ENCODE measurements around the gene ITPR2.
A peak's percentile ranks its signal among the peaks of the same experiment; 100 is the strongest.

The ITPR2 gene

DNA sequence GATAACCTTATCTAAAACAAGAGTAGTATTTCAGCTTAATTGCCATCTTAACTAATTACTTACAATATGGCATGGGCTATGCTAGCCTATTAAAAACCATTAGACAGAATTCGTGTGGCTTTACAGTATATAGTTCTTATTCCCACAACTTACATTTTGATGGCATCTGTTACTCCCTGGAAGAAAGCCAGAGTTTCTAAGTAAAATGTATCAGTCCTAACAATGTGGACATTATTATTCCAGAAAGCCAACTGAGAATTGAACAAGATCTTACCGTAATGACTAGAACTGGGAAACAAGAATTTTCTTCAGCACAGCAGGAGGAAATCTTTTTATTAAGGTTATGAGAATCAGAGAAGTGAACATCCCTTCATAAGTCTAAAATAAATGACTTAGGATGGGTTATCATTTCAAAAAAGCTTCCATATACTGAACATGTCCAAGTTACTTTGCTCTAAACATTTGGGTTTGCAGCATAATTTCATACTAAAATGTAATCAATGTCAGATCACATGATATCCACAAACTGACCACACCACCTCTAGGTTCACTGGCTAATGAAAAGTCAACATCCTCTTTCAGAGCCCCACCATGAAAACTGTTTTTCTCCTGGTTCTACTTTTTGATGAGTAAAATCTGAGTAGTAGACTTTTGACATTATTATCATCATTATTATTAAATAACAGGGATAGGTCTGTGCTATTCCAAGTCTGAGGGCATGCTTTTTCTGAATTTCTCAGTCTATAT, 457.9 kb downstream of the ITPR2 start:
- DNase-seq: no peak

DNA sequence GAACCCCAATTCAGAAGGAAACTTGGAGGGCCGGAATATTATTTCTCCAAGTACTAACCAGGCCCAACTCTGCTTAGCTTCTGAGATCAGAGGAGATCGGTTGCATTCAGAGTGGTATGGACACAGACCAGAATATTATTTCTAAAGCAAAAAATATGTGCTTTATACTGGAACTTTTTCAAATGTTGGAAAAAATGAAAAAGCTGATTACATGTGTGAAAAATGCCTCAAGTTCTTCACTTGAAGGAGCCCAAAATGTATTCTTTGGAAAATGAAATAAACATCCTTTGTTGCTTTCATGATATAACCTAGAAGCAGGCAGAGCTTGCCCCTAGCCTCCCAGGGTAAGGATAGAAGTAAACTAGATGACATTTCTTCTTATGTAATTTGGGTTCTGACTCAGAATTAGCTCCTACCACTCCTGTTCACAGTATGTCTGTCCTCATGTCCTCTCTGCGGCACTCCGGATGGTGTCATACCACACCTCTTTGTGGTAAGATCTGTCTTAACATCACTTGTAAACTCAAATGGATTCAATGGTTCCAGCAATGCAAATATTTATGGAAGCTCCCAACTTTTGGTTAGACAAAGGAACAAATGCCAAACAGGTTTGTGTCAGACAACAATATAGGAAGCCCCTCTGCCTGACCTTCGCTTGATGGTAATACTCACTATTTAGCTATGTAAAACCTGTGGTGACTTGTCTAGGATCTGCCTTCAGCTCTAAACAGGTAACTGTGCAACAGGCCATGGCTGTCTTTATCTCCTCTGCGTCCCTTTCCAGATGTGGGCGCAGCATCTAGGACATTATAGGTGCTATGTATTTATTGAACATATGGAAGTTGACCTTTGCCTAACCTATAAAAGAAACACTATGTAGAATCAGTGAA, 459.1 kb downstream of the ITPR2 start:
- no peak for DNase-seq

DNA sequence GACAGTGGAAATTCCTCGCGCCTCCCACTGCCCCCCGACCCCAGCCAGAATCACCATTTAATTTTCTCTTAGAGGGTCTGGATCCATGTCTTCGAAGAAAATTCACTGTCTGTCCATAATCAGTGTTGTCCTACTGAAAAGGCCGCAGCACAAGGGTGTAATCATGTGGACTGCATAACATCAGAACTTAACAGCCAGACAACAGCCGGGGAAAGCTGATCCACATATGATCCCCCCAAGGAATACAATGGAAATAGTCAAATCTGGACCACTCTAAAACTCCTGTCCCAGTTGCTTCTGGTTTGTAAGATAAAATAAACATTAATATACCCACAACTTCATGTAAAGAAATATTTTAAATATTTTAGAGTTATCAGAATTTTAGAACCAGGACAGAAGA, 460.1 kb downstream of the ITPR2 start:
- DNase-seq: no peak

DNA sequence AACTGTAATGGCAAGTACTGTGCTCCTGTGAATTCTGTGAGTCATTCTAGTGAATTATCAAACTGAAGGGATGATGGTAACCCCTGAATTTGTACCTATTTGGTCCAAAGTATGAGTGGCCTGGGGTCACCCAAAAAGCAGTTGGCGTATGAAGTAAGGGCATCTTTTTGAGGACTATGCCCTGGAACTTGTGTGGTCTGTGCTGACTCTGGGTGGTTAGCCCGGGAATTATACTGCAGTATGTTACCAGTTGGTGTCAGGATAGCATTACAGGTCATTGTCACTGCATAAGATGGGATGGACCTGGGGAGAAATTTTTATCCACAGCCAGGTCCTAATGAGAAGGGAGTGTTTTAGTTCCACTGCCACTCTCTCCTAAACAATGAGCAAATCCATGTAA, 462.9 kb downstream of the ITPR2 start:
- no peak for DNase-seq

DNA sequence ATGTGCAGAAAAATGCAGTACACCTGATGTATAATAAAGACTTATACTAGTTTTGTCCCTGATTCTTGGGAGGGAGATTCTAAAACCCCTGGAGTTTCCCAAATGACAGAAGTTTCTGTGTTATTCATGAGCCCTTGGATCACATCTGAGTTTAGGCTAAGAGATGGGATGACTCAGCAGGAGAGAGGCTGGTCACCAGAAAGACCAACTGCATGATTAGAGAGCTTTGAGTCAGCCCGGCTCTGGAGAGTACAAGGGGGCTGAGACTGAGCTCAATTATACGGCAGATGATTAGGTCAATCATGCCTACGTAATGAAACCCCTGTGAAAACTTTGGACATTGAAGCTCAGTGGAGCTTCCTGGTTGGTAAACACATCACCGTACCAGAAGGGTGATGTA, 463.4 kb downstream of the ITPR2 start:
- no peak for DNase-seq

DNA sequence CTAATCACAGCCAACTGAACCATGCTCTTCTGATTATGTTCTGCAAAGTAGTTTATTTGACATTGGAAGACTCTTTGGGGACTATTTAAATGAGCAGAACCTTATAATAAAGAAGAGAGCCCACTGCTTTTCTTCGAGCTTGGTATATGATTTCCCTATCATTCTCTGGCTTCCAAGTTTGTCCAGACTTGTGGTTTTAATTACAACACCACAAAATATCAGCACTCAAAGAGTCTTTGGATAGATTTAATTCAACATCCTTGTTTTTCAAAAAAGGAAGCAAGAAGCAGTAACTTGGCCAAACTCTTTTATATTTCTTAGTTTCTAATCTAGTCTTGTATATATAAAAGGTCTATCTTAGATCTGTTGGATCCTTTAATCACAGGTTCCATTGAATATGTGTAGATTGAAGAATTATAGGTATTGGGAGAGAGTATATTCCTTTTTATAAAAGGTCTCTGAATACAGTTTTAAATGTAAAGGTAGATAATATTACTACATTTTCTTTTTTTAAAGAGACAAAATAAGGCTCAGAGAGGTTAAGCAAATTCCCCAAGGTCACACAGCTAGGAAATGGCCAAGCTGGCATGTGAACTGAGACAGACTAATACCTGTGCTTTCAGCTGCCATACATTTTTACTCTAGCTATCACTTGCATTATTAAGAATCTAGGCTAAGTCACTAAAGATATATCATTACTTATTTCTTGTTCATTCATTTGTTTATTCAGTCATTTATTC, 464.8 kb downstream of the ITPR2 start:
- no peak for DNase-seq

DNA sequence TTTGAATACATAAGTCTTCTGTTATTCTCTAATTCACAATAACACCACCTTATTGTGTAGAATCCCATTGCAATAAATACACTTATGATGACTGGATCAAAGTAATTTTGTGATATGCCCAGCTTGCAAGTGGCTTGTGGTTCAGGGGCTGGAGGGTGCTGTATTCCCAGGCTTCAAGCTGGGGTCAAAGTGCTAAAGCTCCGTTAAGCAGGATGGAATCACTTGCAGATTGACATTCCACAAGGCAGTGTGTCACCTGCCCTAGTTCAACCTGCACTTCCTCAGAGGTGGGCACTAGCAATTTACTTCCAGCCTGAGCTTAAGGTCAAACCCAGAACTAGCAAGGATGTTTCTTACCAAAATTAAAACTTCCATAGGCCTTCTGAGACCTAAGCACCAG, 471.0 kb downstream of the ITPR2 start:
- DNase-seq: no peak

DNA sequence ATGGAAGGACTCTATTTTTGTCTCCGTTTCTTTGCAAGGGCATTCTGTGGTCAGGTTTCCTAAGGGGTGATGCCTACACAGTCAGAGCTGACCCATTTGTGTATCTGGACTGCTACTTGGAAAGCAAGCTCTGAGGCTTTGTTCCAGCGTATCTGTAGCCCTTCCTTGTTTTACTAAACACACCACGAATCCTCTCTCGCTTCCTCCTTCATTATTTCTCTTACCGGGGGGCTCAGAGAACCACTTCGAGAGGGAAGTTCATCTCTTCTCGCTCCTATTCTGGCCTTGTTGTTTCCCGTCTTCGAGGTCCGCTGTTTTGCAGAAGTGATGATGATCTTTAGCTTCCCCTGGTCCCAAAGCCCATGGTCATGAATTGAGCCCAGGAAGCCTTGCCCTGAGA, 472.9 kb downstream of the ITPR2 start:
- no peak for DNase-seq

DNA sequence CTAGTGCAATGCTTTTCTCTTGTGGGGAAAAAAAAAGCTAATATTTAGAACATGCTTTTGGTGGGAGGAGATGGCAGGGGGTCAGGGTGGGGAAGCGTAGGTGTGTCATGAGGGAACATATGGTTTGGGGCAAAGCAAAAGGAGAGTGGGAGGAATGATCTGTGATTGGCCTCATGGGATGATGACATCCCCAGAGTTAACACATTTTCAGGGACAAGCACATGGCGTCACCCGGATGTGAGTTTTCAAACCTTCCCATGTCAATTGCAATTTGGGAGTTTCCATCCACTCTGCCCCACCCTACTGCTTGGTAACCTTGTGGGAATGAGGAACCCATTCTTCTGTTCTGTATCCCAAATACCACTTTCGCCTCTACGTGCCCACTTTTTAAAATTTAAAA, 473.4 kb downstream of the ITPR2 start:
- no peak for DNase-seq

DNA sequence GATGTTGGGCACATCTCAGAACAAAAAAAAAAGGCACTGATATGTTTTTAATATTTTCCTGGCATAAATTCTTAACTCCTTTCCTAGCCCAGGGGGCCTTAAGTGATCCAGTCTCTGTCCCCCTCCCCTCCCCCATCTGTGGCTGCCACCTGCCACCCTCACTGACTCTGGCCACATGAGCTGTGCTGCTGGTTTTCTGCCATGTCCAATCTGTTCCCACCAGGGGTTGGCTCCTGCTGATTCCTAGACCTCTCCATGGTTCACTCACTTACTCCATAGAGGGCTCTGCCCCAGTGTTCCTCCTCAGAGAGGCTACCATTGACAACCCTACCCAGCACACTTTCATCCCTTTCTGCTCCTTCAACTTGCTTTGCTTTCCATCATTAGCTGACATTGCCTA, 474.3 kb downstream of the ITPR2 start:
- no peak for DNase-seq

DNA sequence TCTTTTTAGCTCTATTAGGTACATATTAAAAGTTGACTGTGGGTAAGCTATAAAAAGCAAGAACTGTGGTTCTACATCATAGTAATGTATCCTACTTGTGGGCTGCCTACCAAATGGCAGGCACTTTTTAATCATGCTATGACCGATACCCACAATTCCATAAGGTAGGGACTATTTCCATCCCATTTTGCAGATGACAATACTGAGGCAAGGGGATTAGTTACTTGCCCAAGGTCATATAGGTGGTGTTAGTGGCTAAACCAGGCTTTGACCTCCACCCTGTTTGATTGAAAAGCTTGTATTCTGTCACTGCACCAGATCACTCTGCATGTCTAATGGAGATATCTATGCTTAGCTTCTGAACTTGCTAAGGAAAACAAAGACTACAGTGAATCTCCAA, 485.7 kb downstream of the ITPR2 start:
- no peak for DNase-seq

DNA sequence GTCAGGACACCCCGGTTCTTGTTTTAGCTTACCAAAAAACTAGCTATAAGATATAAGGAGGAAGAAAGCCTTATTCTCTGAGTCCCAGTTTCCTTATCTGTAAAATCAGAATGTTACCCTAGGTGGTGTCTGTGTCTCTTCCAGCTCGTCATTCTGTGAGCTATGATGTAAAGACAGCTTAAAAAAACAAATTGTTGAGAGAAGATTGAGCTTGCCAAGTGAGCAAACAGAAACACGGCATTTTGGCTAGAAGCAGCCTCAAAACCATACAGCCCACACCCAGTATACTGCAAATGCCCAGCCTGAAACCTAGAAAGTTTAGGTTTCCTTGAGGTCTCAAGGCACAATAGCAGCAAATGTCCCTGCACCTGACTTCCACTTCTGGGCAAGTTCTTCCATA, 486.3 kb downstream of the ITPR2 start:
- no peak for DNase-seq

DNA sequence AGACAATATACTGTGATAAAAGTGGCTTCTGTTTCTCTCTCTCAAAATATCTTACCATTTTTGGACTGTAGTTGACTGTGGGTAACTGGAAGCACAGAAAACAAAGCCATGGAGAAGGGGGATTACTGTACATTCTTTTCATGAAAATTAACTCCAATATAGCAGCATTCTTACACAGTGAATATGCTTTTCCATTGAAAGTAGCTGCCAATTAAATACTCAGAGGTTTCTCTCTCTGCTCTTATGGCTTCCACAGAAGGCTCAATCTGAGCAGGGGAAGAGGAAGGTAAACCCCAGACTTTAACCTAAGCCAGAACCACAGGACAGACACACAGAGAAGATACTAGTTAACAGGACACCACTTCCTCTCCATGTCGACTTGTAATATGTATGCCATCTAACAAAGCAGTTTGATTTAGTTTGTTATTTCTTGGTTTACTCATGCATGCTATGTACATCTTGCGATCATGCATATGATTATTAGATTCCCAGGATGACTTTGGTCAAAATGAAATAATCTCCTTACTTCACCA, 487.5 kb downstream of the ITPR2 start:
- no peak for DNase-seq

DNA sequence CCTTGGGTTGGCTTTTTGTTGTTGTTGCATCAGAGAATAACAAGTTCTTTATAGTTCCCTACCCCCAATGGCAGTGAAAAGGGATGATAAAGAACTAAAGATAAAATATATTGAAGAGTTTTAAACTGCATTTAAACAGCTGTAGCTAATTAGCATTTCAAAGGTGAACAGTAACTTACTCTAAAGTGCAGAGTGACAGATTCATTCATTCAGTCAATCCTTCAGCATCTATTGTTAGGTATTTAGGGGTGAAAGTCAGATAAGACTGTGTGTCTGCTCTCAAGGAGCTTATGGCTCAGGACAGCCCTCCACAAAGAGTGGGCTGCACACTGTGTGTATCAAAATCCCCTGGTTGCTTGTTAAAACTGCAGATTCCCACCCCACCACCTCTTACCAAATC, 491.5 kb downstream of the ITPR2 start:
- DNase-seq: no peak

DNA sequence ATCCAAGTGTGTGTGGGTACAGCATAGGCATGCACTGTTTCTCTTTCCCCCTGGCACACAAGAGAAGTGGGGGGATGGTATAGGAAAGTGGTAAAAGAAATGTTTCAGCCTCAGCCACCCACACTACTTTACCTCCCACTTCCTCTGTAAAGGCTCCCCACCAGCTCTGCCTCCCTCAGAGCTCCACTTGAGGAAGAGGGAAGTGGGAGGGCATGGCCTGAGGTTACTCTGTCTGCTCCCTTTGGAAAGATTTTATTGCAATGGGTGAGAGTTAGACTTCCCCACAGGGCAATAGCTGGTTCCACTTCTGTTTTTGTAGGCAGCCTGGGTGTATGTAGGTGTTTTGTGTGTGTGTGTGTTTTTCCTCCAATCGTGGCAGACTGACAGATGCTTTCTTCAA, 492.3 kb downstream of the ITPR2 start:
- peak; percentile 3 to 11 for DNase-seq

DNA sequence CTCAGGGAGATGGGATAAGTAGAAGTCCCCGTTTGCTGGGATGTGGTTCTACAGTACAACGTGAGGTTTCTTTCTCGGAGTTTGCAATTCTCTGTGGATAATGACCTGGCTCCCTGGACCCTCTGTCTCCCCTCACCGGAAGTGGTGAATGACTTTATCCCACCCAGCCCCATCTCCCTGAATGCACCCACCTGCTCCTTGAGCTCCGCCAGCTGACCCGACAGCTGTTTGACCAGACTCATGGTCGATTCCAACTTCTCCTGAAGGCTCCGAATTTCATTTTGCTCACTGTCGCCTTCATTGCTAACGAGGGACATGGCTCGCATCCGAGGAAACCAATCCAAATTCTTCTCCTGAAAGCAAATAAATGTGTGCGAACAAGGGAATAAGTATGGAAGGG, 493.0 kb downstream of the ITPR2 start:
- no peak for DNase-seq

DNA sequence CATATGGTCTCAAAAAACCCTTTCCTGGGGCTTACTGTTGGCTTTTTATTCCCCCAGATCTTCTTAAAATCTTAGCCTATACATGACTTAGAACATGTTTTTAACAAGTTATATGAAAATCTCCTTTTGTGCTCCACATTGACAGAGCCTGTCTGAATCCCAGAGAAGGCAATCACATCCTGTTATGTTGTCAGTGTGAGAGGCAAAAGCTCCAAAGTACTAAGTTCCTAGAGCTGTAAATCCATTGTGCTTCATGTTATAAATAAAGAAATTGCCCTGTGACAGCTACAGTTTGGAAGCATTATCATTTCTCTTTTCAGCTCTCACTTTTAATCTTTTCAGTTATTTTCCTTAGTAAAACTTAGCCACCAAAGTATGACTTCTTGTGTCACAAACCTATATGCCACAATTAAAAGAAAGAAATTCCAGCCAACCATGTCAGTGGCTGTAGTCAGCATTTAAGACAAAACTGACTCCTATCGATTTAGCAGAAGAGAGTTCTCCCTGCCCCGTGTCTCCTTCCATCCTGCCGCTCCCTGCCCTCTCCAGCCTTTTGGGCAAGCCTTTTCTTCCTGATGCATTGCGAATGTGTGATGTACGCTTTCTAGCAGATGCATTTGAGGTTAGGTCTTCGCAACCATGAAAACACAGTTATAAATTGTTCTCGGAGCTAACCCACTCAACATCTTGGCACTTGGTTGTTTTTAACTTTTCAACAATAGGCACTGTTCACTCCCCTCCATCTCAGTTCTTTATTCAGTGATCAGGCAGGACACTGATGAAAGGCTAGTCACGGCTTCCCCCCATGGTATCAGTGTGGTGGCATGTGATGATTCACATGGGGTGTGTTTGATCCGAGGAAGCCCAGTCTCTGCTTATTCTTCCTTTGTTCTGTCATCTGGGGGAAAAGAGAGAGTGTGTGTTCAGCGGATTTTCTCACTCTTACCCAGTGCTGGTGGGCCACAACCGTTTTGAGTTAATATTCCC, 494.1 kb downstream of the ITPR2 start:
- no peak for DNase-seq

DNA sequence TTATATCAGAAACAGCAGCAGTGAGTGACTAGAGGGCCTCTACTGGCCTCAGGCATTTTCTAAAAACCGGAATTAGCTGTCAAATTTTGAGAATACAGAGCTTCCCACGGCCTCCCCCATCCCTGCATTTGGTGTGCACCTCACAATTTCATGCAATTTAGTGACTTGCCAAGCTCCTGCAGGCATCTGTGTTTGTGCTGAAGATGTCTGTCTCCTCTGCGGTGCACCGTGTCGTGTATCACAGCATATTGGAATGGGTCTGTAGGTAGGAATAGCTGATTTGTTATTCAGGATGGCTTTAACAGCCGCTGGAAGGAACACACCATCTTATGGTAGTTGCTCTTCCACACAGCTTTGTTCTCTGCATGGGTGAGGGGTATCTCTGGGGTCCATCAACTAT, 497.3 kb downstream of the ITPR2 start:
- no peak for DNase-seq

DNA sequence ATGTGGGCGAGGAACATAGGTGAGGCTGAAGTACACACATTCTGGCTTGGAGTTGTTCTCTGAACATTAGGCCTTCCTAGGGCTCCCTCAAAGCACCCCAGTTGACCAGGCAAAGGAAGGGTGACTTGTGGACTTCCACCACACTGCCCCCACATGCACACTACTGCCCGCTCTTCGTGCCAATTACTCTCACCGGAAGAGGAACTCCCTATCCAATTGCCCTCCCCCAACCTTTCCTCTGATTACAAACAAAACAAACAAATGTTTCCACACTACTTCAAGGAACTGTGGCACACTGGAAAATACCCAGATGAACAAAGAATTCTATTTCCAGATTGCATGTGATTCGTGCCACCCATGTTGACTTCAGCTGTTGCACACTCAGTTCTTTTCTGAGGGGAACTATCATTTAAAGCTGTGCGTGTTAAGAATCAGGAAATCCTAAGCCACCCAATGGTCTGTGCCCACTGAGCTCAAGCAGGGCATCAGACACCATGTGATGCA, 498.3 kb downstream of the ITPR2 start:
- no peak for DNase-seq

DNA sequence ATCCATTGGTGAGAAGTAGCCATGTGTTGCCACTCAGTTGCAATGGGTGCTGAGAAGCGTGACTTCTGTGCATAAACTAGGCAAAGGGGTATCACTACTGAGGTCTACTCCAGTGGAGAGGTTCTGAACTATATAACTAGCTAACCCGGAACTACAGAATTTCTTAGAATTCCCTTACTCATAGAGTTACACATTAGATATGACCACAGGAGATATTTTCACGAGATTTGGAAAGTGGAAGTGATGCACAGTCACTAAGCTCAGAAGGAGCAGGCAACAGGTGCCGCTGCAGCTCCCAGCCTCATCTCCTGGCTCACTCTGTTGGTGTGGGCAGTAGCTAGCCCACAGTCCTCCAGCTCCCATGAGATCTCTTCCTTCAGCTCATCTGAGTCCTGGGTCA, 501.0 kb downstream of the ITPR2 start:
- no peak for DNase-seq

DNA sequence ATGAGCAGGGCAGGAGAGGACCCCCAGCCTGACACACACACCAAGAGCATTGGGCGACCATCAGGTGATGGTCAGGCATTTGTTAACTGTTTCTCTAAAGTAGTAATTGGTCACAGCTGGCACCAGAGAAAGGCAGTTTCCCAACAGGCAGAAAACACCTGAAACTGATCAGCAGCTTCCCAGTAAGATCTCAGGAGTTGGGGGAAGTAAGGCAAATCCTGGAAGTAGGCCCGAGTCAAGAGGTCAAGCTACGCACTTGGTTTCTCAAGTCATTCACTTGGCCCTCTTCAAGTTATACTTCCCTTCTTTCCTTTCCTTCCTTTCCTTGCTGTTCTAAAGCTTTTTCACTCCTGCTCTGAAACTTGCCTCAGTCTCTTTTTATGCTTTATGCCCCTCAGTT, 501.9 kb downstream of the ITPR2 start:
- DNase-seq: no peak

All from CD4-positive, alpha-beta T cell treated with Interferon alpha-2 for 1 hour (primary cell).